Measurements from ENCODE around the gene BICC1. TPM values are rescaled to one million over a fixed set of nuclear protein-coding genes. Genes with fewer than 3 reads are reported as not detected.

Gene BICC1
- total RNA-seq, 1 experiment from 2014 or later, result 0.57 TPM

DNA sequence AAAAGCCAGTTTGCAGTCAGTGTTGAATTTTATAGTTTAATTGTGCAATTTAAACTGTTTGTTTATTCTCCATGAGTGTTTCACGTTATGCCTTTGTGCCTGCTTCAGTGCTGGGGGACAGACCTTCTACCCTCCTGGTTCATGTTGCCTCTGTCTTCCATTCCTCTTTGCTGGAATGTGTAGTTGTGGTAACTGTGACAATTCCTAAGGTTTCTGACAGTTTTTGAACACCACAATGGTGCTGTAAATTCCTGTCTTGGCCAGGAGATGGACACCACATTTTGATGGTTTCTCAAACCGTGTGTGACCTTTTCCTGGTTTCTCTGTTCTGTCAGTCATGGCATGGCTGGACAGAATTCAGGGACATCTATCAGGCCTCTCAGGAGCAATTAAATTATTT lies 201.7 kb downstream of the BICC1 start:
- H2BK5ac ChIP-seq (ENCODE audit: insufficient read length, low read length), result no peak overlapping the region
- H3K36me3 Mint-ChIP-seq (ENCODE audit: insufficient read depth in 1 of 3, low read depth in 3 of 3), result no peaks in the 10 kb centered on the region; a peak in 2 of 7 replicates
- H3K4me1 Mint-ChIP-seq, result peaks cover 0 to 3% of the 10 kb centered on the region in 2 experiments; a peak in 1 of 4 replicates
- no peak overlapping the region for H3K27ac ChIP-seq (ENCODE audit: insufficient read length, low read depth, low read length)
- H3K14ac ChIP-seq (ENCODE audit: insufficient read depth, low read length), result no peak overlapping the region
- no peaks in the 10 kb centered on the region for H3K9me3 ChIP-seq (ENCODE audit: control insufficient read depth, low read depth, low read length)
- no peak for DNase-seq
- H3K23ac ChIP-seq (ENCODE audit: insufficient read length, low read depth, low read length), result no peak overlapping the region
- H3K4me1 ChIP-seq (ENCODE audit: insufficient read depth, low read length), result no peaks in the 10 kb centered on the region
- H3K9ac ChIP-seq (ENCODE audit: extremely low read depth, insufficient read length, low read length), result no peak overlapping the region
- H3K79me2 ChIP-seq (ENCODE audit: insufficient read depth, low read length), result no peaks in the 10 kb centered on the region
- H3K4me2 ChIP-seq (ENCODE audit: insufficient read depth, insufficient read length, low read length), result no peak overlapping the region
- no peak overlapping the region for H4K8ac ChIP-seq (replicated peaks; ENCODE audit: insufficient read length, low read depth, low read length)
- H2BK15ac ChIP-seq (ENCODE audit: low read depth, low read length), result no peak overlapping the region
- no peaks in the 10 kb centered on the region for H4K20me1 ChIP-seq (ENCODE audit: control insufficient read depth, insufficient read depth, insufficient read length)
- no peaks in the 10 kb centered on the region; the same call in 1 of the 2 replicates for H3K27me3 Mint-ChIP-seq (ENCODE audit: low read depth)
- H3T11ph ChIP-seq (ENCODE audit: low read length), result no peak overlapping the region
- H3K27me3 ChIP-seq (ENCODE audit: insufficient read depth, low read length), result no peaks in the 10 kb centered on the region
- peak overlapping the region in 1 of 3 experiments; percentile 39; a peak in 2 of 7 replicates for H3K27ac Mint-ChIP-seq
- no peak overlapping the region for H3K4ac ChIP-seq (ENCODE audit: low read depth, low read length)
- no peaks in the 10 kb centered on the region for H3K23me2 ChIP-seq (ENCODE audit: insufficient read length, low read depth, low read length, poor library complexity, severe bottlenecking)
- H4K91ac ChIP-seq (ENCODE audit: insufficient read length, low read depth, low read length), result no peak overlapping the region
- no CpG with 5 or more reads among the region's 2 CpGs for WGBS (ENCODE audit: extremely low coverage, insufficient read length, low lambda C conversion rate)
- H3K9me3 Mint-ChIP-seq, result no peaks in the 10 kb centered on the region
- TF ChIP-seq, protein P1, sequence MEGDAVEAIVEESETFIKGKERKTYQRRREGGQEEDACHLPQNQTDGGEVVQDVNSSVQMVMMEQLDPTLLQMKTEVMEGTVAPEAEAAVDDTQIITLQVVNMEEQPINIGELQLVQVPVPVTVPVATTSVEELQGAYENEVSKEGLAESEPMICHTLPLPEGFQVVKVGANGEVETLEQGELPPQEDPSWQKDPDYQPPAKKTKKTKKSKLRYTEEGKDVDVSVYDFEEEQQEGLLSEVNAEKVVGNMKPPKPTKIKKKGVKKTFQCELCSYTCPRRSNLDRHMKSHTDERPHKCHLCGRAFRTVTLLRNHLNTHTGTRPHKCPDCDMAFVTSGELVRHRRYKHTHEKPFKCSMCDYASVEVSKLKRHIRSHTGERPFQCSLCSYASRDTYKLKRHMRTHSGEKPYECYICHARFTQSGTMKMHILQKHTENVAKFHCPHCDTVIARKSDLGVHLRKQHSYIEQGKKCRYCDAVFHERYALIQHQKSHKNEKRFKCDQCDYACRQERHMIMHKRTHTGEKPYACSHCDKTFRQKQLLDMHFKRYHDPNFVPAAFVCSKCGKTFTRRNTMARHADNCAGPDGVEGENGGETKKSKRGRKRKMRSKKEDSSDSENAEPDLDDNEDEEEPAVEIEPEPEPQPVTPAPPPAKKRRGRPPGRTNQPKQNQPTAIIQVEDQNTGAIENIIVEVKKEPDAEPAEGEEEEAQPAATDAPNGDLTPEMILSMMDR (conservative IDR thresholded peaks at IDR 0.05), result no peak
- no peak overlapping the region for H2BK12ac ChIP-seq (ENCODE audit: insufficient read length, low read depth, low read length)
- H2BK20ac ChIP-seq (ENCODE audit: low read depth, low read length, poor library complexity, severe bottlenecking), result no peak overlapping the region
- no peak overlapping the region for H2BK120ac ChIP-seq (ENCODE audit: low read depth, low read length, poor library complexity, severe bottlenecking)
- H3K18ac ChIP-seq (ENCODE audit: insufficient read length, low read depth, low read length), result no peak overlapping the region
- no peak overlapping the region for H2AK5ac ChIP-seq (ENCODE audit: insufficient read length, low read length)
- H3K56ac ChIP-seq (ENCODE audit: insufficient read length, low read depth, low read length), result no peak overlapping the region
- H4K5ac ChIP-seq (ENCODE audit: insufficient read length, low read depth, low read length), result no peak overlapping the region
- no peak overlapping the region for H2AFZ ChIP-seq (ENCODE audit: low read length)
- no peak overlapping the region; a peak in 1 of 5 replicates for H3K4me3 Mint-ChIP-seq
- H3K79me1 ChIP-seq (ENCODE audit: insufficient read depth, low read depth, low read length, poor library complexity, severe bottlenecking), result no peaks in the 10 kb centered on the region

Data from H9 (cell line).